ENCODE measurements around the gene KIF6.
A peak's percentile ranks its signal among the peaks of the same experiment; 100 is the strongest.

KIF6 gene

DNA sequence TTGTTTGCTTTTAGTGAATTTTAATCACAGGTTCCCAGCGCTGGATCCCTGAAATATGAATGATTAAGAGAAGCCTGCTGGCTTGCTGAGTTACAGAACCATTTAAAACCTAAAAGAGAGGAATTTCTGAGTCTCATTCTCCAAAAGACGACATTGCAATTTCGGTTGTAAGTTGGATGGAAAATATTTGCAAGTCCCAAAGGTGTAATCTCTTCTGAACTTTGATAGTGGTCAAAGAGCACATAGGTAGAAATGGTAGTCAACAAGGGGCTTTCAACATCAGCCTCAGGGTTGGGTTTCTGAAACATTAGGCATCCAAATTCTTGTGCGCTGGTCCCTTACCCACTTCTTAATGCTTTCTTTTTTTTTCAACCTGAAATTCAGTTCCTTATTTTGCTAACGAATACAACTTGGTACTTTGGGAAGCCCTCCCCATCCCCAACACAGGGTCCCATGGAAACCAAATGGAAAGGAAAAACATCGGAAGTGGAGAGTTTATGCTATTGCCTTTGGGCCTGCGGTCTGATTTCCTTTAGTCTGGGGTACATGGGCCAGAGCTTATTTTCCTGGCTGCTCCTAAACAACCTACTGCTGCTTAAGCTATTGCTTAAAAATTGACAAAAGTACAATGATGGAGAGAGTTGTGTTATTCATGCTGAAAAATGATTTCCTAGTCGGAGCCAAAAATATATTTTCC lies 285.7 kb downstream of the KIF6 start:
- DNase-seq: no peak

DNA sequence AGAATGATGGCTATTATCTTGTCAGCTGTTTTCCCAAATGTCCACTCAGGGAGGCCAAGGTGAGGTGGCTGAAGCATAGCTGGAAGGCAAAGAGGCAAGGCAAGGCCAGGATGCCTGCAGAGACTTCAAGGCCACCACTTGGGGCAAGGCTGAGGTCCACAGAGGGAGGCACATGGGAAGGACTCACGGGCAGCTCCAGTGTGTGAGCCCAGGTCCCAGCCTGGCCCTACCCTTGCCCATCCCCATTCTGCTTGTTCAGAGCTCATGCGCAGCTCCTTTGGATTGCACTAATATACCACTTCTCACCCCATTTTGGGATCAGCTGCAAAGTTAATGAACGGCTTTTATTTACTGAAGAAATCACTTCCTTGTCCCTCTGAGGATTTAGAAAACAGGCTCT lies 291.6 kb downstream of the KIF6 start:
- DNase-seq: no peak

DNA sequence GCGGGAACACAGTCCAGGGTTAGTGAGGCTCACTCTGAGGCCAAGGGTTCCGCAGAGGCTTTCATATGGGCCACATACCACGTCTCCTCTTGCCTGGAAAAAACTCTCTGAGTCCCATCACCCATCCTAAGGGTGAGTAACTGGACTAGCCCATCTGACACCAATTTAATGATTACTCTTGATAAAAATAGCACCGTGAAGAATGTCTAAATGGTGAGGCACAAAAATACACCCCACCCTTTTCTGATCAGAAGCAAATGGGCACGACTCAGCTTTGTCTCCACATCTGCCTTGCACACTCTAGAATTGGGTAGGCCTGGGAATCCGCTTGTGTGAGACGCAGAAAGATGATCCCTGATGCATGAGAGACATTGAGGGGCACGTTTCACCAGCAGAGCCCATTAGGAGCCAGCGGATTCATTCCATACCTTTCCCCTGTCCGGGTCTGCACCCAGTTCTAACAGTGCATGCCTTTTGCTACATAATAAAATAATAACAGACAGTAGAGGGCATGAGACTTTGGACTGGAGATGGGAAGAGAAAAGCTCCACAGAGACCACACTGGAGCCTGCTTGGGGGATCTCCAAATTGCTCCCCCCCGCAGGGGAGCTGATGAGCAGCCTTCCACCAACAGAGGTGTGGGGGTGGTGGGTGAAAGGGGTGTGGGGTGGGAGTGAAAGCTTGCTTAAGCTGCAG lies 292.7 kb downstream of the KIF6 start:
- no peak for DNase-seq

DNA sequence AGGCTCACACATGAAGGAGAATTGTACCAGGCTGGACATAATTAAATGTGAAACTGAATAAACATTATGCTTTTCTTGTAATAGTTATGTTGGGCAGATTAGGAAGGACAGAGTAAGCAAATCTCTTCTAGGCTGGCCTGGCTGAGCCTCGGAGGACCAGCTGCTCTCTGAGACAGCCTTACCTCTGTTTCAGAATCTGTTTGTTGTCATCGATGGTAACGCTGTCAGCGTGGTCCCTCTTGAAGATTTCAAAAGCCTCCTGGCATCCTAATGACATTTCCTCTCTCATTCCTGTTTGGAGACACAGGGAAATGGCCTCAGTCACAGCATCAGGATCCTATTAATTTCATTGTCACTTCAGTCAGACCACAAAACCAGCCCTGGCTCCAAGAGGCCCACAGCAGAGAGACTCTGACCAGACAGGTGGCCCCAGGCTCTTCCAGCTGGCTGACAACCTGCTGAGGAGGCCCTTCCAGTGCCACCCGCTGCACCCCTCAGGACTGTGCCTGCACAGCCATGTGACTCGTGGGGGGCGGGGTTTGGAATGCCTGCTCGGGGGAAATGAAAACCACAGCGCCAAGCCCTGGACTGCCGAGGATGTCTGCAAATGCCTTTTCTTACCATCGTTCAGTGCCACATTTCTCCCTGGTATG lies 294.2 kb downstream of the KIF6 start:
- DNase-seq: peak; percentile 3

DNA sequence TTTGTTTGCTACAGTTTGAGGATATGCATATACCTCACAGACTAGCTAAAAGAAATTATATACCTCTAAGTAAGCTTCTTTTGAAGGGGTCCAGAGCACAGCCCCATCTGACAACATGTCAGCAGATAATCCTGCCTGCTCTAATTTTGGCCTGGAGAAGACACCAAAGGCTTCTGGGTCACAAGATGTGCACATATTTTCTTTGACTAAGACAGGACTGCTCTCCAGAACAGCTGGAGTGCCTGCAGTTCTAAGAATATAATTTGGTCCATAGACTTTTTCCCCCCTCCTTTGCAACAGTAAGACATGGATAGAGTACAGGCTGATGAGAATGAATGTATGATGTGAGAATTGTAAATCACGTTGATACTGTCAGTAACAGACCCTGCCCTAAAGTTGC lies 294.8 kb downstream of the KIF6 start:
- no peak for DNase-seq

DNA sequence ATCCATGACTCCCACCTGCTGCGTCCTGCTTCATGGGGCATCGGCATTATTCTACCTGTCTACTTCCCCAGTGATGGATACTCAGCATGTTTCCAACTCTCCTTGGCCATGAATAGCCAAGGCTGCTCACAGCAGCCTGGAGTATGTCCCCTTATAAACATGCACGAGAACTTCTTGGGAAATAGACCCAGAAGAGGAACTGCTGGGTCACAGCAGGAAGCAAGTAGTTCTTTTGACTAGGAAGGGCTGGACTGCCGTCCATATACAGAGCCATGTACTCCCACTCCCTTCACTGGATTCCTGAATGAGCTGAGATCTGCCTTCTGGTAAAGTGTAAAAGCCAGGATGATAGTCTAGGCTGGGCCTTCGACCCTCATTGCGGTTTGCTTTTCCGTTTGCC lies 296.4 kb downstream of the KIF6 start:
- no peak for DNase-seq

DNA sequence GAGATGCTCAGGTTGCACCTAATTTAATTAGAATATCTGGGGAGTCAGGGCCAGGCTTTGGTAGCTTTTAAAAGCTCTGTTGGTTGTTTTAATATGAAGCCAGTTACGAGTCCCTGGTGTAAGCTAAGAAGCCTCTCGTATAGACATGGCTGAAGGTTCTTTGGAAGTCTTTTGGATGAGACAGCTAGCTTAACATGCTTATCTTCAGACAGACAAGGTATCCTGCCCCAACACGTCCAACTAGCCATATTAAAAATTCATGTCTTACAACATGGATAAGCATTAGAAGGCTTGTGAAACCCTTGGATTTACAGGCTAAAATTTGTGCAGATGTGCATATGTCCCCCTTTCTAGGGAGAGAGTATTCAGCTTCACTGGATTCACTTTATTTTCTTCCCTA lies 297.1 kb downstream of the KIF6 start:
- no peak for DNase-seq

DNA sequence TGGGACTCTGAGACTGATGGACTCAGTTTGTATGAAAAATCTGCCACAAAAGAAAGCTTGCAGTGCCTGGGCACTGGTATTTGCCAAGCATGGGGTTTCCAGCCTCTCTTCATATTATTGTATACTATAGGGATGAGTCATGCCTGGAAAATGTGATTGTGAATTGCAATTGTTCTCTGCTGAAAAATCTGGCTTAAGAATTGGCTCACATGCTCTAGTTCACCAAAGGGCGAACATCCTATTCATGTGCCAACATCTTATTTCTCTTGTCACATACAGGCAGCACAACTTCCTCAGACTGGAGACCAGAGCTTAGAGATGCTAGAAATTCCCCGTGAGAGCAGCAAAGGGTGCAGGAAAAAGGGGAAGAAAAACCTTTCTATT lies 299.1 kb downstream of the KIF6 start:
- DNase-seq: no peak

DNA sequence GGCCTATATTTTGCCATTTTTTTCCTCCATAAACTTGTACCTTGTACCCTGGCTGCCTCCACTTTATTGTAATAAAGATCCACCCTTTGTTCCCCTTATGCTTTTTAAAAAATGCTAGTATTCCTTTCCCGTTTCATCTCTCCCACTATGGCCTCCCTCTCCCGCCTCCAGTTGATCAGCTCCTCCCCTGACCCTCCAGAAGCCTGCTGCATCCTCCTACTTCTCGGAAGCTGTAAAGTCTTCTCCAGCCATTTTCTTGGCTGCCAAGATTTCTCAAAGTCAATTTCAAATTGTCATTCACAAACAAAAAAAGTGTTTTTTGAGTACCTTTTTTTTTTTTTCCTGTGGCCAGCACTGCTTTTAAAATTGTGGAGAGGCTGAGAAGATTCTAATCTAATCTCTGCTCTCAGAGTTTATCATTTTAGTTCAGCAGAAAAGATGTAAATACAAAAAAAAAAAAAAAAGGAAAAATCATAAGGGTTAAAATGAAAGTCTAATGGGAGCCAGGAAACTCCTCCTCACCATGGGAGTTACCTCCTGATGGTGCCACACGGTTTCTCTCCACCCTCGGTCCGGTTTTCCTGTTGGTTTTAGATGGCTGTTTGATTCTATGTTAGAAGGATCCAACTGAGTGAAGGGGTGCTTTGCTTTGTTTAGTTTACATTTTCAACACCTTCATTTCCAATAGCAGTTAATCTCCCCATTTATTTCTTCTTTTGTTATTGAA lies 299.7 kb downstream of the KIF6 start:
- DNase-seq: no peak

DNA sequence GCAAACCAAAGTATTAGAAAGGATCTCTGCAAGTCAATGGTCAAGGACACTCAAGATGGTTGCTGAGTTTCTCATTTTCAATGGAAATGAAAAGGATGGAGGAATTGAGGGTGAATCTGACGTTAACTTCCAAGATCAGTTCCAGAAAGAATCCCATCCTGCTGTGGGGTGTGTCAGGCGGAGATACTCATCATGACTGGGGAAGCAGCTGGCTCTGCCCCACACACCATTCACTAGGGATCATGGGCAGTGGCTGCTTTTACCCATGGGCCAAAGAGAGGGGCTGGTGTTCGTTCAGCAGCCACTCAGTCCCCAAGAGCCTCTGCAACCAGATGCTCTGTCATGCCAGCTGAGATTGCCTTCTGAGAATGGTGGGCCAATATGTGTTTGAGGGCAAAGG lies 300.4 kb downstream of the KIF6 start:
- DNase-seq: no peak

DNA sequence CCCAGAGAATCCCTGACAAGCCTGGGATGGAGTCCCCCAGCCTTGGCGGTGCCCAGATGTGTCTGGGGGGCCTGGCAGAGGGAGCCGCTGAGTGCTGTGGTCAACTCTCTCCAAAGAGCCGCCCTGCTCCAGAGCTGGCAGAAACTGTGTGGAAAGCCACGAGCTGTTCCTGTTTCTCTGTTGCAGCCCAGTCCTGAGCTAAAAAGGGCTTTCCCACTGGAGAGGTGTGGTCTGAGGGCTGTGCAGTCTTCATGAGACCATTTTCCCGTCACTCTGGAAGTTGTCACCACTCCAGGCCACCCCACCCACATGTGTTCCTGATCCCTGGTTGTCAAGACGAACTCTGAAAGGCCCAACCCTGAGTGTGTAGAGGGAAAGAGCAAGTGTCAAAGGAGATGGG lies 303.0 kb downstream of the KIF6 start:
- DNase-seq: no peak

DNA sequence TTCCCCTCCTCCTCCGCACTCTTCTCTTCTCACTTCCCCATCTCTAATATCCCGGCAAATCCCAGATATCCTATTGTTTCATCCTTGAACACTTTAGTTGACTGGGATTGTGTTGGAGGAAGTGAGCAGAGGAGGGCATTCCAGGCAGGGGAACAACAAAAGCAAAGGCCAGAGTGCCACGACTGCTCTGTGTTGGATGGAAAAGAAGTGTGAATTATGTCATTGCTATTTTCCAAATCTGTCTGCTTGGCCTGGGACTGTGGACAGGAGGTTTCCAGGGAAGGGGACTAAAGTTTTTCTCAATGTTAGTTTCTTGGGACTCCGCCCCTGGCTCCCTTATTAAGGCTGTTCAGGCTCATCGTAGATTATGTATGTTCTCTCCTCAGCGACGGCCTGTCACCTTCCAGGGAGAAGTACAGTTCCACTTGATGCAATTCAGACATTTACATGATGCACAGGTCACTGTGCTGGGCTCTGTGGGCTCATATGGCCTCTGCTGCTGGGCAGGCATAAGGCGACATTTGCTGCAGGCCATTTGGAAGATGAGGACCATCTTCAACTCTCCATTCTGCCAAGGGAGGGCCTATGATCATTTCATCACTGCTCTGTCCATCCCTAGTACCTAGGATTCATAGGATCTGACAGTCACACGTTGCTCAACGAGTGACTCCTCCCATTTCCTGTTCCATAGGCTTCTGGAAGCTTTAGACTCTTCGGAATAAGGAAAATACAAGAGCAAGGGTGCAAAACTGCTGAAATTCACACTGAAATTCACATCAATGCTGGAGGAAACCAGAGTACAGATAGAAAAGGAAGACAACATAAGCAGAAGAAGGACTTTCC lies 303.6 kb downstream of the KIF6 start:
- DNase-seq: no peak

DNA sequence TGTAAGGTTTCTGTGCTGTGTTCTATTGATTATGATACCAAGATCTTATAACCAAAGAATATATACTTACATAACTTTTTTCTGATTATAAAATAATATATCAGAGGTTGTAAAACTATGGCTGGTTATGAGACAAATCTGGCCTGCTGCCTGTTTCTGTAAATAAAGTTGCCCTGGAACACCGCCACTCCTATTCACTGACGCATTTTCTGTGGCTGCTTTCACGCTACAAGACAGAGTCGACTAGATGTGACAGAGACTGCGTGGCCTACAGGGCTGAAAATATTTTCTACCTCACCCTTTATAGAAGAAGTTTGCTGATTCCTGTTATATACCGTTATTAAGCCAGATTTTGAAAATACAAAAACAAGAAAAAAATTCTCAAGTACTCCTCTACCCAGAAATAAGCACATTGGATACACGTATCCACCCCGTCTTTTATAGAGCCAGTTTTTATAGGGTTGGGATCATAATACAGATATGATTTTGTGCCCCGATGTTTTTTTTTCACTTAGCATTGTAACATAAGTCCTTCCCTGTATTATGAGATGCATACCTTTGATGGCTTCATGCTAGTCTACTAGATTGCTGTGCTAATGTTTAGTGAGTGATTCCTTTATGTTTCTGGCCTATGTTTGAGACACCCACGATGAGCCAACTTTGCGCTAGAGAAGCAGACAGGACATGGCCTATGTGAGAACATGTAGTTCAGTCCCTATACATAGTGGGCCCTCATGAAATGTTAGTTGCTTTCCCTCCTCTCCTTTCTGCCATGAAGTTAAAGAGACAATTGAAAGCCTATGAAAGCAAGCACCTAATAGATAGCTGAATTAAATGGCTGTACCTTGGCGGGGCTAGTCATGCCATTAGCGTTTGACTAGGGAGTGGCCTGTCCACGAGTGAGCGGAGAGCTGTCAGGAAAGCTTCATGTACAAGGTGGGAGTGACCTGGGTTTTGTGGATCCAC lies 304.6 kb downstream of the KIF6 start:
- DNase-seq: no peak

DNA sequence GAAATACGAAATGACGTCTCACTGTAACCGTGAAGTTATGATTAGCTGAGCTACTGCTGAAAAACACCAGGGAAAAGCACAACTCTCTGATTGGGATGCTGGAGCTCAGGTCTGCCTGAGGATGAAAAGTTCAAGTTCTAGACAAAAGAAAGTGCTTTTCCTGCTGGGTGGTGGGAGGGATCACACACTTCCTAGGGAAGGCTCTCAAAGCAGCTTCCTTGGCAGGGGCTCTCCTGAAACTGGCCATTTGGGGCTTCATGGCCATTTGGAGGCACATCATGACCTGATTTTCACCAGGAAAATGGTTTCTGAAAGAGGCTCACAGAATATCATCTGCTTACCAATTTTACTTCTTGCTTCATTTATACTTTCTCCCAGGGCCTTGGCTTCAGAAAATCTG lies 305.6 kb downstream of the KIF6 start:
- no peak for DNase-seq

DNA sequence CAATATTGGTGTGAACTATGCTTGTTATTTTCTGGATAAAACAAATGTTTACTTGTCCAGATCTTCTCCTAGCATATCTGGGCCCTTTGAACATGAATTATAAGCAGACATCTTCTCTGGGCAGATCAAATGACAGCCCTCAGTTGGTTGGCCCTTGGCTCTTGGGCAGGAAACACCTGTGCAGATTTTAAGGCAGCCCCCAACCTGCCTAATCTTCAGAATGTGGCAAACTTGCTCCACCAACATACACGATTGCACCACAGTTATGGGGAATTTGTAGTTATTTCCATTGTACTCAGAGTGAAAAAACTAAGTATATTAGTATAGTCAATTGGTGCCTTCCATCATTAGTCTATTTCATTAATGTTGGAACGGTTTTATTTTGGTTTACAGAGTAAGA lies 307.8 kb downstream of the KIF6 start:
- DNase-seq: no peak

DNA sequence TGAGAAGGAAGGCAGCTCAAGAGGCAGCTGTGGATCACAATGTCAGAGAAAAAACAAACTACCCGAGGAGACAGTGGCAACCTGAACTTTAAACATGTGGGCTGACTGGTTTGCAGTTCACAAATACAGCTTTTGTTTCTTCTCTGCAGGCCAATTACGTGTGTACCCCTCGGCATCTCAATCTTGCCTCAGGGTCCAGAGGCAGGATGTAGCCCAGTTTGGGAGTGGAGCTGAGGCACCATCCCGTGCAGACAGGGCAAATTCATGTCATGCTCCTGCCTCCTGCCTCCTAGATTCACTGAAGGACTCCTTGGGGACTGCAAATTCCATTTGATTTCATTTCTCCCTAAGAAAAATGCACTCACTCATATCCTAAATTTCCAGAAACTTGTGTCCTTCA lies 308.5 kb downstream of the KIF6 start:
- DNase-seq: no peak

DNA sequence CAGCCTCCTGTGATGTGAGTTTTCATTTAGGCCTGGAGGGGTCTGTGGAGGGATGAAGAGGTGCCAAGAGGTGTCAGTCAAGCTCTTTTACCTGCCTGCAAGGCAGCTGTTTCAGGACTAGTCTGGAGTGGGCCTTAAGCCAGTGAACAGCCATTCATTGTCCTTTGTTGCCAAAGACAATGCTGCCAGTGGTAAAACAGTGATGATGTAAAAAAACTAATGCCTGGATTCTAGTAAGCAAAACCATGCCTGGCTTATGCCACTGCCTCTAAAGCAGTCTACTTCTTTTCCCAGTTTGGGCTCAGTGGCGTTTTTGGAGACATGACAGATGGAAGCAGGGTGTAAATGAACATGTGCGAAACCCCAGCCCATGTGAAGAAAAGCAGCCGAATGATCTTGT lies 309.2 kb downstream of the KIF6 start:
- no peak for DNase-seq

DNA sequence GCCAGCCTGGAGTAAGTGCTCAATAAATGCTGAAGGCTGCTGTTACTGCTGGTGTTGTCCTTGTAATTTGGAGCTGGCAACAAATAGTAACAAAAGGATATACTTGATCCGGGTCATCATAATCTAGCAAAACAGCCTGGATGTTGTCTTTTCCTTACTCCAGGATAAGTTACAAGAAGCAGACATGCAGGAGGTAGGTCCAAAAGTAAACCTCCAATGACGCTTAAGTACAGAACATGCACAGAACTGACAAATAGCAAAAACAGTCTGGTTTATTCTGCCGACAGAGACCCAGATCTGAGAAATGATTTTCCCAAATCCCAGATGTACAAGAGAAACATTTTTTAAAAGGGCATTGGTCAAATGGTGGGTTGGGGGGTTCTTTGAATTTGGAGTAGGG lies 309.7 kb downstream of the KIF6 start:
- no peak for DNase-seq

DNA sequence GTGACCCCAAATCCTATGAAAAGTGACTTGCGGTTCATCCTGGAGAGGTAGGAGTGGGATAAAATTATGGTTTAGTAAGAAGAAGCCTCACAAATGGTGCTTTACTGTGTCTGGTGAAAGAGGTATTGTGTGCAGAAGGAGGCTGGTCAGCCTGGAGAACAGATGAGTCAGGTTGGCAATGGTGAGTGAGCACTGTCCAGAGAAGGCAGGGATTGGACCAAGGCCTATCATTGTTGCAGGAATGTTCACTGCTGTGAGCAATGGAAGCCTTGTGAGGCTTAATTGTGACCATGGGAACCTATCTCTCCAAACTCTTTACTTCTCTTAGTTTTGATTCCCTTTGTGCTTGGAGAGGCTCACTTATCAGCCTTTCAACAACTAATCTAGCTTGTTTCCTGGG lies 313.7 kb downstream of the KIF6 start:
- no peak for DNase-seq

DNA sequence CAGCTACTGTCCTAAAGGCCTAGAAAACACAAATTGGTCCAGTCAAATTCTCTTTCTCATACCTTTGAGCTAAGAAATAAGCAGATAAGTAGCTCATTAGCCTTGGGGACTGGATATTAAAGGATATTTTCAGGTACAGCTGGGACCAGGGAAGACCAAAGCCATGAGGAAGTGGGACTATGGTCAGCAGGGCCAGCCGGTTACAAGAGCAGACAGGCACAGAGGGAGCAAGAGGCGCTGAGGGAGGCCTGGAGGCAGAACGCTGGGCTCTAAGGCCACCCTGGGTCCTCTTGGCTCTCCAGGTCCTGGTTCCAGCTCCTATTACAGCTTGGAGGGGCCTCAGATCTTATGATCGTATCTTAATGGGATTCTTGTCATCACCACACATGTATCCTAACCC lies 314.2 kb downstream of the KIF6 start:
- DNase-seq: no peak

DNA sequence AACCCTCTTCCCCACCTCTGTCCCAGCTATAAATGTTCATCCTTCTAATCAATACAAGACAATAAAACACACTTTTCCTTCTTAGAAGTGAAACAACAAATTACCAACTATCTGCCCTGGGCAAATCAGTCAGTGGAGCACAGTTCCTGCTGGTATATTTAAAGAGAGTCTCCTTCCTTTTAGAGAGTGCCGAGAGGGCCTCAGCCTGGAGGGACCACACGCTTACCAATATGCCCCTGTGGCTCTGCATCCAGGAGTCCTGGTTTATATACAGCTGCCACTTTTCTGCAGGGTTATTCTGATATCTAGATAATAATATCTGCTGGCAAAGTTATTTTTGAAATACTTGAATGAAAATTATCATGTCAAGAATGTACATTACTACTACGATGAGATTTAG lies 315.3 kb downstream of the KIF6 start:
- DNase-seq: no peak
